Gastrocnemius medialis (tissue), 4 donors: Measurements from ENCODE around the gene PRR5L. TPM values are rescaled to one million over a fixed set of nuclear protein-coding genes. Genes with fewer than 3 reads are reported as not detected.
A peak's percentile ranks its signal among the peaks of the same experiment; 100 is the strongest.

Source experiments
- ATAC-seq, 2 donors: fragments of 150-250 bp; one replicate each; pipeline ENCODE4 v1.9.1; 2016
- DNase-seq, 2 donors: peaks; one replicate each; pipeline ENCODE4 v3.0.0-alpha.2; 2019
- H3K27ac ChIP-seq, 4 donors: fragments of 200-600 bp; sonication (generic); 1 replicate in 1 of 4; 2 replicates in 3 of 4; pipeline ENCODE4 v1.5.1; 2016 to 2018; ENCODE audit warnings: mild to moderate bottlenecking in 2 of 4, moderate library complexity in 1 of 4
- H3K27me3 ChIP-seq, 3 donors: fragments of 200-600 bp; sonication (generic) in 2 of 3; 1 replicate in 1 of 3; 2 replicates in 2 of 3; pipeline versions ENCODE4 v1.5.1 to v1.6.0; 2016 to 2019; ENCODE audit warnings: mild to moderate bottlenecking in 1 of 3, moderate library complexity in 1 of 3
- H3K36me3 ChIP-seq, 2 donors: fragments of 200-600 bp; sonication (generic) in 1 of 2; one replicate each; pipeline ENCODE4 v1.5.1; 2017 to 2018
- H3K4me1 ChIP-seq, 2 donors: fragments of 200-600 bp; sonication (generic) in 1 of 2; one replicate each; pipeline ENCODE4 v1.5.1; 2016 to 2017; ENCODE audit warnings: mild to moderate bottlenecking in 2 of 2
- H3K4me3 ChIP-seq, 4 donors: fragments of 200-600 bp; sonication (generic) in 3 of 4; 1 replicate in 1 of 4; 2 replicates in 3 of 4; pipeline ENCODE4 v1.5.1; 2016 to 2019; ENCODE audit warnings: mild to moderate bottlenecking in 2 of 4
- H3K9me3 ChIP-seq, 3 donors: fragments of 200-600 bp; sonication (generic) in 2 of 3; 1 replicate in 1 of 3; 2 replicates in 2 of 3; pipeline ENCODE4 v1.5.1; 2016 to 2019
- POLR2A ChIP-seq, 2 donors: fragments of 450-650 bp; IDR thresholded peaks; one replicate each; pipeline ENCODE4 v1.6.1; 2017; ENCODE audit warnings: antibody characterized with exemption in 2 of 2, mild to moderate bottlenecking in 2 of 2, moderate library complexity in 2 of 2
- in situ Hi-C, 4 donors: fragments of 200-750 bp; cut with MboI; loops; one replicate each; pipeline versions ENCODE4 v1.15.0 to v1.8.0; 2017; ENCODE audit warnings: low sequenced_read_pairs in 4 of 4
- intact Hi-C: fragments of 100-400 bp; cut with DNase I; formaldehyde crosslinking; loops from one replicate; pipeline ENCODE4 v1.15.1; 2023; ENCODE audit warnings: low total_unique reads
- total RNA-seq, 4 donors: library from RNA; depleted of rRNA; stranded (reverse); fragments of >200 nt; gene quantifications; one replicate each; pipeline versions ENCODE4 v1.1.0 to v1.2.3, GENCODE V29; 2016
- TF ChIP-seq, protein P1 (sequence below), 5 experiments: fragments of 450-650 bp in 3 of 5; fragments of 200-600 bp in 2 of 5; sonication (generic) in 2 of 5; IDR thresholded peaks in 4 of 5; conservative IDR thresholded peaks in 1 of 5; 1 replicate in 4 of 5; 2 replicates in 1 of 5; pipeline ENCODE4 v1.5.1; 2016 to 2019; ENCODE audit warnings: antibody characterized with exemption in 5 of 5, mild to moderate bottlenecking in 3 of 5, moderate library complexity in 3 of 5

The PRR5L gene
- total RNA-seq, 4 donors from 2014 or later: 0.46 to 3.2 (median 1.2) TPM

DNA sequence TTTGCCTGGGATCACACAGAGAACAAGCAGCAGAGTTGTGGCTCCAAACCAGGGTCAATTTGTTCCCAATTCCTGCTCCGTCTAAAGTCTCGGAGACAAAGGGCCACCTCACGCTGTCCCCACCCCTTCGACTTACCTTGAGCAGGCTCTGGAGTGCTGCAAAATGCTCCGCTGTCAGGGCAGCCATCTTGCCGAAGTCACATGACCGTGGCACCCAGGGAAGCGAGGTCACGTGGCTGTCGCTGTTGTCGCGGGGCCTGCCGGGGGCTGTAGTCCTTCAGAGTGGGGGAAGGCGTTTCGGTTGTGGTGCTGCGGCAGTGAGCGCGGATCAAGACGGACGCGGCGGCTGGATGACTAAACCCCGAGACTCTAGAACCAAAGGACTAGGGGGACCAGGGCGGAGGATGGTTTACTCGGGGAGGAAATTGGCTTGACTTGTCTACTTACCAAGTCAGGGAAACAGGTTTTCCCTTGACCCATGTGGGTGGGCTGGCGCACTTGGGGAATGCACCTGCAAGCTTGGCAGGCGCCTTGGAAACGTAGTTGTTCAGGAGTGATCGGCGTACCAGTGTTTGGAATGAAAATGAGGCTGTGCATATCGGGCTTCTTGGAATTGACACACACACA is 6.7 kb upstream of the PRR5L start, which contains the start of gene COMMD9:
COMMD9 (minus strand) TSS at position 199 of the 627 bp plus-strand sequence; CDS start at position 187, 12 bp downstream.
- TF ChIP-seq, protein P1, sequence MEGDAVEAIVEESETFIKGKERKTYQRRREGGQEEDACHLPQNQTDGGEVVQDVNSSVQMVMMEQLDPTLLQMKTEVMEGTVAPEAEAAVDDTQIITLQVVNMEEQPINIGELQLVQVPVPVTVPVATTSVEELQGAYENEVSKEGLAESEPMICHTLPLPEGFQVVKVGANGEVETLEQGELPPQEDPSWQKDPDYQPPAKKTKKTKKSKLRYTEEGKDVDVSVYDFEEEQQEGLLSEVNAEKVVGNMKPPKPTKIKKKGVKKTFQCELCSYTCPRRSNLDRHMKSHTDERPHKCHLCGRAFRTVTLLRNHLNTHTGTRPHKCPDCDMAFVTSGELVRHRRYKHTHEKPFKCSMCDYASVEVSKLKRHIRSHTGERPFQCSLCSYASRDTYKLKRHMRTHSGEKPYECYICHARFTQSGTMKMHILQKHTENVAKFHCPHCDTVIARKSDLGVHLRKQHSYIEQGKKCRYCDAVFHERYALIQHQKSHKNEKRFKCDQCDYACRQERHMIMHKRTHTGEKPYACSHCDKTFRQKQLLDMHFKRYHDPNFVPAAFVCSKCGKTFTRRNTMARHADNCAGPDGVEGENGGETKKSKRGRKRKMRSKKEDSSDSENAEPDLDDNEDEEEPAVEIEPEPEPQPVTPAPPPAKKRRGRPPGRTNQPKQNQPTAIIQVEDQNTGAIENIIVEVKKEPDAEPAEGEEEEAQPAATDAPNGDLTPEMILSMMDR (IDR thresholded peaks at IDR 0.05 in 4 of 5, conservative IDR thresholded peaks at IDR 0.05 in 1 of 5): no peak
- peak in 1 of 2 donors; percentile 28 for TF ChIP-seq POLR2A (IDR thresholded peaks at IDR 0.05)
- in situ Hi-C loops (loop anchor here in 3 of 4 donors (25.0 kb wide), 2 partner anchors 198 to 223 kb away; partner anchors contain the start of gene TRAF6 (in 1 of the 3)), intact Hi-C loops (loop anchor here (2.0 kb wide), 2 partner anchors 203 to 627 kb away; partner anchors contain the start of gene TRIM44)
- DNase-seq (peak; percentile 92), ATAC-seq (peak; percentile 96 to 99)
- Histone ChIP-seq H3K4me3 (peak within 1 kb of the TSS; percentile 70 to 86 (median 79)), H3K9me3 (no peaks in the 10 kb centered on the region), H3K27me3 (no peaks in the 10 kb centered on the region), H3K36me3 (no peaks in the 10 kb centered on the region), H3K4me1 (peaks cover 13 to 15% of the 10 kb centered on the region in 2 donors), H3K27ac (peak within 1 kb of the TSS; percentile 63 to 80 (median 68))

DNA sequence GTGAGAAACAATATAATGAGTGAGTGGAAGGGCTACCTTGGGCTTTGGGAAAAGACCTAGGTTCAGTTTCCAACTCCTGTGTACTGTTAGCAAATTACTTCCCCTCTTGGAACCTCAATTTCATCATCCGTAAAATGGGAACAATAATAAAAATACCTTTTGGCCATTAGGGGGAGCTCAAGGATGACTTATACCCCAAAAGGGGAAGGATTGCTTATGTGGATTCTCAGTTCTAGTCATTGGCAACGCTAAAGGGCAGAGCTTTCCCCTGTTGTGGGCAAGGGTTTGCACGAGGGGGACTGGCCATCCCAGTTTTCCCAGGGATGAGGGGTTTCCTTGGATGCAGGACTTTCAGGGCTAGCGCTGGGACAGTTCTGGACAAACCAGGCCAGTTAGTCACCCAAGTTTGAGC is 3.8 kb upstream of the PRR5L start:
- Histone ChIP-seq H3K4me3 (no peak overlapping the region), H3K27me3 (no peaks in the 10 kb centered on the region), H3K27ac (no peak overlapping the region), H3K36me3 (no peaks in the 10 kb centered on the region), H3K9me3 (no peaks in the 10 kb centered on the region), H3K4me1 (peaks cover 13 to 15% of the 10 kb centered on the region in 2 donors)
- ATAC-seq (no peak), DNase-seq (no peak)
- TF ChIP-seq, protein P1 (IDR thresholded peaks at IDR 0.05 in 4 of 5, conservative IDR thresholded peaks at IDR 0.05 in 1 of 5): peak; percentile 13 to 46 (median 39)
- TF ChIP-seq POLR2A (IDR thresholded peaks at IDR 0.05): no peak
- in situ Hi-C loops (loop anchor here in 3 of 4 donors (25.0 kb wide), 2 partner anchors 195 to 220 kb away; partner anchors contain the start of gene TRAF6 (in 1 of the 3)), intact Hi-C loops (no loop called here)

DNA sequence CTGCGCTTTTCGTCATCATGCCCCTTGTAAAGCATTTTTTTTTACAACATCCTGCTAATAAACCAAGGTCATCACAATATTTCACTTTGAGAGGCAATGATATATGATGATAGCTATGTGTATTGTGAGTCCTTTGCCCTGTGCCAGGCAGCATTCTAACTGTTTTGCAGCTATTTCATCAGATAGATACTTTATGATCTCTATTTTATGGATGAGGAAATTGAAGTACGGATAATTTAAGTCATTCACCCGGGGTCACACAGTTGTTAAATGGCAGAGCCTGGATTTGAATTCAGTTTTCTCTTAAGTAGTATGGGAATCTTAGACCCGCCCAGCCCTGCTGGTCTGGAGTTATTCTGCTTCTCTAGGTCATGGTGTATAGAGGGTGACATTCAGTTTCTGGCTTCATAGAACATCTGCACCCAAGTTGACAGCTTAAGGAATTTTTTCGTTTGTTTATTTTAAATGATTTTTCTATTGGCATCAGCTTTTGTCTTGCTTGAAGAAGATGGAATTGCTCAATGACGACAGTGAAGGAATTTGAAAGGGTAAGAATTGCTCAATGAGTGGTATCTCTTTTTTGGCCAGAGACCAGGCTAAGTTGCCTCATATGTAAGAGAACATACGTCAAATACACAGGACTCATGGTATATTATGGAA is 926 bp downstream of the PRR5L start:
- in situ Hi-C loops (loop anchor here (5.0 to 25.0 kb wide), 3 partner anchors 190 to 215 kb away; partner anchors contain the start of gene TRAF6 (in 1 of the 4)), intact Hi-C loops (loop anchor here (5.0 kb wide), 1 partner anchor 180 kb away; no protein-coding TSS in a partner anchor)
- Histone ChIP-seq H3K27ac (no peak overlapping the region), H3K4me3 (no peak overlapping the region), H3K36me3 (no peaks in the 10 kb centered on the region), H3K4me1 (peaks cover 0 to 3% of the 10 kb centered on the region in 2 donors), H3K27me3 (no peaks in the 10 kb centered on the region), H3K9me3 (no peaks in the 10 kb centered on the region)
- TF ChIP-seq POLR2A (IDR thresholded peaks at IDR 0.05): no peak
- TF ChIP-seq, protein P1 (IDR thresholded peaks at IDR 0.05 in 4 of 5, conservative IDR thresholded peaks at IDR 0.05 in 1 of 5): no peak
- no peak for DNase-seq
- ATAC-seq: no peak

DNA sequence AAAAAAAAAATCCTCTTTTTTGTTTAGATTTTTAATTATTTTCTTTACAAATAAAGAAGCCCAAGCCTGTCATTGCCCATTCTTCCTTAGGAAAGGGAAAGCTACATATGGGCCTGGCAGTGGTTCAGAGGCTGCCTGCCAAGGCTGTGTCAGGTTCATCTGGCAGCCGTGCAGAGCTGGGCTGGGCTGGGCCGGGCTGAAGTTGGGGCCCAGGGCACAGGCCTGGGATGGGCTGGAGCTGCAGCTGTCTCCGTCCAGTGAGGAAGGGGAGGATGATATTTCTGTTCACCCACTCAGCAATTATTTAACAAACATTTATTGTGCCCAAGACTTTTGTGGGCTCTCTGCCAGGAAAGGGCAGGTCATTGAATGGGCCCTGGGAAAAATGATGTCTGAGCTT is 4.6 kb downstream of the PRR5L start:
- H3K4me1 ChIP-seq: peaks cover 0 to 3% of the 10 kb centered on the region in 2 donors
- in situ Hi-C loops: no loop called here
- no peak overlapping the region for H3K4me3 ChIP-seq
- H3K9me3 ChIP-seq: no peaks in the 10 kb centered on the region
- intact Hi-C loops: no loop called here
- DNase-seq (peak in 1 of 2 donors; percentile 19), ATAC-seq (no peak)
- TF ChIP-seq, protein P1 (IDR thresholded peaks at IDR 0.05 in 4 of 5, conservative IDR thresholded peaks at IDR 0.05 in 1 of 5): no peak
- no peak for TF ChIP-seq POLR2A (IDR thresholded peaks at IDR 0.05)
- no peaks in the 10 kb centered on the region for H3K36me3 ChIP-seq
- H3K27me3 ChIP-seq: no peaks in the 10 kb centered on the region
- no peak overlapping the region for H3K27ac ChIP-seq
